Naive B cell (primary cell): ENCODE results near the gene EPGN. TPM values are rescaled to one million over a fixed set of nuclear protein-coding genes. Genes with fewer than 3 reads are reported as not detected.
A peak's percentile ranks its signal among the peaks of the same experiment; 100 is the strongest.
"Not testable (repeated sequence)": the region's sequence is repeated elsewhere in the genome, so short reads cannot be mapped to it uniquely, and the experiment has no call there.

Source experiments
- ATAC-seq, 2 donors: fragments of 150-1000 bp; cut with Tn5 transposase; 2 replicates each; pipeline ENCODE4 v1.10.0; 2021; ENCODE audit warnings: low read depth in 2 of 2, mild to moderate bottlenecking in 2 of 2, moderate library complexity in 2 of 2
- DNase-seq: peaks from one replicate; pipeline ENCODE4 v3.0.0; 2022
- H3K27ac Mint-ChIP-seq, 6 donors: one replicate each; pipeline ENCODE4 v1.8.0; 2020 to 2022; ENCODE audit warnings: mild to moderate bottlenecking in 6 of 6, mixed read lengths in 6 of 6, moderate library complexity in 5 of 6, inconsistent platforms in 2 of 6
- H3K27me3 Mint-ChIP-seq, 3 donors: one replicate each; pipeline ENCODE4 v1.8.0; 2021 to 2022; ENCODE audit warnings: mixed read lengths in 3 of 3, mild to moderate bottlenecking in 1 of 3
- H3K36me3 Mint-ChIP-seq, 2 donors: one replicate each; pipeline ENCODE4 v1.8.0; 2020 to 2022; ENCODE audit warnings: mixed read lengths in 2 of 2, inconsistent platforms in 1 of 2, mild to moderate bottlenecking in 1 of 2
- H3K4me1 Mint-ChIP-seq, 3 donors: one replicate each; pipeline ENCODE4 v1.8.0; 2020 to 2022; ENCODE audit warnings: mixed read lengths in 3 of 3, inconsistent platforms in 1 of 3, mild to moderate bottlenecking in 1 of 3, moderate library complexity in 1 of 3
- H3K4me3 Mint-ChIP-seq, 8 donors: one replicate each; pipeline ENCODE4 v1.8.0; 2020 to 2022; ENCODE audit warnings: mild to moderate bottlenecking in 8 of 8, mixed read lengths in 8 of 8, moderate library complexity in 8 of 8, inconsistent platforms in 2 of 8
- H3K9me3 Mint-ChIP-seq, 7 donors: one replicate each; pipeline ENCODE4 v1.8.0; 2020 to 2022; ENCODE audit warnings: mixed read lengths in 7 of 7, mild to moderate bottlenecking in 5 of 7, inconsistent platforms in 2 of 7, moderate library complexity in 1 of 7
- polyA plus RNA-seq, 6 donors: library from polyadenylated mRNA; unstranded; fragments of 300-500 nt; fragmentation: Illumina TruSeq; gene quantifications; one replicate each; pipeline ENCODE4 v1.2.3, GENCODE V29; 2021; ENCODE audit warnings: low read depth in 6 of 6

EPGN gene
- polyA plus RNA-seq, 6 donors from 2014 or later, result not detected

DNA sequence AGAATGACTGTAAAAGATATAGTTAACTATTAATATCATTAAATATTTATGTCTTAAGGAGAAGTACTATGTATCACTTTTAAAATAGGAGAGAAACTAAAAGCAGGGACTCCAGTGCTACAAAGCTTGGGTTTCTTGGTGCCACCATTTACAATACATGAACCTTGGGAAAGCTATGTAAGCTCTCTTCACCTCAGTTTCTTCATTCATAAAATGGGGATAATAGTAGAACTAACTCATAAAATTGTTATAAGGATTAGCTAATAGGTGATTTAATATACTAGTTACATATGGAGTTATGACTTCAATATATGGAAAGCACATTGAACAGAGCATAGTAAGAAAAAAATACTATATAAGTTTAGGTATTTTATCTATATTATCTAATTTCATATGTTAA lies 23.7 kb downstream of the EPGN start:
- no peaks in the 10 kb centered on the region for H3K36me3 Mint-ChIP-seq
- peaks cover 0 to 5% (median 0%) of the 10 kb centered on the region in 7 donors for H3K9me3 Mint-ChIP-seq
- no peak overlapping the region for H3K4me3 Mint-ChIP-seq
- peaks cover 0 to 8% (median 7%) of the 10 kb centered on the region in 3 donors for H3K4me1 Mint-ChIP-seq
- H3K27me3 Mint-ChIP-seq, result peaks cover 0 to 22% (median 16%) of the 10 kb centered on the region in 3 donors
- H3K27ac Mint-ChIP-seq, result no peak overlapping the region
- ATAC-seq (no peak), DNase-seq (no peak)

DNA sequence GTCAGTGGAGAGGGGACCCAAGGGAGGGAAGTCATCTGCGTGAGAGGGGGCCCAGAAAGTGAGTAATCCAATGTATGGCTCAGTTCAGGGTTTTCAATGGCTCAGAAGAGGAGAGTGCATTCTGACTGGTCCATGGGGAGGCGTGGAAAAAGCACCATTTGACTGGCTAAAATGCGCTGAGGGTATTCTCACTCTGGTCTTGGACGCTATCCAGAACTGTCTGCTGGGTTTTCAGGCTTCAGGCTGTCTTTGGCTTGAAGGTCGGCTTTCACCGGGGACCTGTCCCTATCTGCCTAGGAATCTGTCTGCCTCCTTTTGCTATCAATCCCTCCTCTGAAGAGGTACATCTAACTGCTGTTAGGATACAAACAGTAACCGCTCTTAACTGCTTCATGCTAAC lies 26.4 kb downstream of the EPGN start:
- Mint-ChIP-seq H3K27ac (no peak overlapping the region), H3K4me3 (no peak overlapping the region), H3K9me3 (peaks cover 0 to 1% (median 0%) of the 10 kb centered on the region in 7 donors), H3K36me3 (no peaks in the 10 kb centered on the region), H3K27me3 (peaks cover 0 to 7% (median 7%) of the 10 kb centered on the region in 3 donors), H3K4me1 (peaks cover 0 to 8% (median 7%) of the 10 kb centered on the region in 3 donors)
- ATAC-seq, result no peak
- DNase-seq, result no peak

- H3K9me3 Mint-ChIP-seq, result peaks cover 0 to 6% (median 5%) of the 10 kb centered on the region in 7 donors
- H3K27ac Mint-ChIP-seq, result no peak overlapping the region
- no peak overlapping the region for H3K4me3 Mint-ChIP-seq
- H3K36me3 Mint-ChIP-seq, result peaks cover 0 to 4% of the 10 kb centered on the region in 2 donors
- H3K4me1 Mint-ChIP-seq, result peaks cover 0 to 8% (median 7%) of the 10 kb centered on the region in 3 donors
- ATAC-seq, result peak in 1 of 2 donors; percentile 36
- peaks cover 0 to 7% (median 7%) of the 10 kb centered on the region in 3 donors for H3K27me3 Mint-ChIP-seq
- no peak for DNase-seq
Observed at GRCh38 chr4:74335341-74336021, 27.2 kb downstream of the EPGN start.

DNA sequence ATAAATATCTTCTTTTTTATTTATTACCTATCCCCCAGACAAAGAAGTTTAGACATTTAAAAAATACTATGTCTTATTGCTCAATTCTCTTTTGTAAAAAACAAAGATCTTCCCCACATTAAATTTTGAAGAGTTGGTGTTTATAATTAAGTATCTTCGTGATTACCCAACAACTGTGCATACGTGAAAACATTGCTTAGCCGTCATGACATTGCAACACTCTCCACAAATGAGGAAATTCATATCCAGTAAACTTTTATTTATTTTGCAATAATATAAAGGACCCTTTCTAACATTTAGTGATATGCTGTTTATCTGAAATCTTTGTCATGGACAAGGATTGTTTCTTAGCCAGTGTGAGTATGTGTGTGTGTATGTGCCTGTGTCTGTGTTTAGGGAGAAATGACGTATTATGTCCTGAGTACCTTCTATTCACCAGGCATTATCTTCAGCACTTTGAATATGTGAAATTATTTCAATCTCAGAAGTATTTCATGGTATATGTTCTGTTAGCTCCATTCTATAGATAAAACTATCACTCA lies 30.6 kb downstream of the EPGN start:
- Mint-ChIP-seq H3K27me3 (peaks cover 0 to 21% (median 7%) of the 10 kb centered on the region in 3 donors), H3K9me3 (peaks cover 3 to 38% (median 22%) of the 10 kb centered on the region in 7 donors), H3K4me3 (no peak overlapping the region), H3K4me1 (peaks cover 0 to 8% (median 7%) of the 10 kb centered on the region in 3 donors), H3K27ac (no peak overlapping the region), H3K36me3 (peaks cover 5 to 10% of the 10 kb centered on the region in 2 donors)
- DNase-seq (no peak), ATAC-seq (no peak)

- no peak for ATAC-seq
- H3K36me3 Mint-ChIP-seq, result peaks cover 5 to 10% of the 10 kb centered on the region in 2 donors
Observed at GRCh38 chr4:74339501-74339900, 31.2 kb downstream of the EPGN start.

GRCh38 chr4:74340421-74340820 lies 32.2 kb downstream of the EPGN start:
- not testable (repeated sequence) for H3K4me3 Mint-ChIP-seq, DNase-seq
- peaks cover 8 to 54% (median 37%) of the 10 kb centered on the region in 7 donors for H3K9me3 Mint-ChIP-seq

More at GRCh38 chr4:74339501-74339900, 31.2 kb downstream of the EPGN start:
- Mint-ChIP-seq H3K4me1 (peaks cover 0 to 8% (median 7%) of the 10 kb centered on the region in 3 donors), H3K27ac (no peak overlapping the region), H3K27me3 (peaks cover 0 to 15% (median 1%) of the 10 kb centered on the region in 3 donors), H3K9me3 (peaks cover 4 to 44% (median 28%) of the 10 kb centered on the region in 7 donors), H3K4me3 (no peak overlapping the region)
- no peak for DNase-seq

GRCh38 chr4:74344031-74344430 lies 35.8 kb downstream of the EPGN start:
- H3K4me1 Mint-ChIP-seq, result no peaks in the 10 kb centered on the region
- H3K36me3 Mint-ChIP-seq, result peaks cover 5 to 10% of the 10 kb centered on the region in 2 donors

More at GRCh38 chr4:74340421-74340820, 32.2 kb downstream of the EPGN start:
- H3K27ac Mint-ChIP-seq, H3K4me1 Mint-ChIP-seq, H3K36me3 Mint-ChIP-seq, ATAC-seq: not testable (repeated sequence)
- peaks cover 0 to 15% (median 0%) of the 10 kb centered on the region in 3 donors for H3K27me3 Mint-ChIP-seq

DNA sequence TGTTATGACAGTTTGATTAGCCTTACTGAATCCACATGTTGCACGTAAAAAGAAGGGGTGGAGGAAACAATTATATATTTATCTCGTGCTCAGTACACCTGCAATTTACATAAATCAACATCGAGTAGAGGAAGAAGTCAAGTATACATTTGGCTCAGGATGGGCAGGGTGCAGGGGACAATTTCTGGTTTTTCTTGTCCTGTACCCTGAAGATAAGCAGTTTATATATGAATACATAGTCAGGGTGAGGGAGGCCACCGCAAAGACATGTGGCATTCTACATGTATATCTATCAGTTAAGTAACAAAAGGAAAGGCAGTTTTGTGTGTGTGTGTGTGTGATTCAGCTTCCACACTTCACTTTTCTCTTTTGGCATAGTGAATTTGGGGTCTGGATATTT lies 45.6 kb downstream of the EPGN start:
- DNase-seq (no peak), ATAC-seq (no peak)
- Mint-ChIP-seq H3K36me3 (no peaks in the 10 kb centered on the region), H3K4me1 (no peaks in the 10 kb centered on the region), H3K27me3 (peaks cover 0 to 14% (median 0%) of the 10 kb centered on the region in 3 donors), H3K27ac (no peak overlapping the region), H3K9me3 (no peaks in the 10 kb centered on the region), H3K4me3 (no peak overlapping the region)

More at GRCh38 chr4:74344031-74344430, 35.8 kb downstream of the EPGN start:
- Mint-ChIP-seq H3K4me3 (no peak overlapping the region), H3K27me3 (peaks cover 0 to 15% (median 15%) of the 10 kb centered on the region in 3 donors), H3K9me3 (peaks cover 8 to 55% (median 37%) of the 10 kb centered on the region in 7 donors), H3K27ac (no peak overlapping the region)
- DNase-seq (no peak), ATAC-seq (no peak)

DNA sequence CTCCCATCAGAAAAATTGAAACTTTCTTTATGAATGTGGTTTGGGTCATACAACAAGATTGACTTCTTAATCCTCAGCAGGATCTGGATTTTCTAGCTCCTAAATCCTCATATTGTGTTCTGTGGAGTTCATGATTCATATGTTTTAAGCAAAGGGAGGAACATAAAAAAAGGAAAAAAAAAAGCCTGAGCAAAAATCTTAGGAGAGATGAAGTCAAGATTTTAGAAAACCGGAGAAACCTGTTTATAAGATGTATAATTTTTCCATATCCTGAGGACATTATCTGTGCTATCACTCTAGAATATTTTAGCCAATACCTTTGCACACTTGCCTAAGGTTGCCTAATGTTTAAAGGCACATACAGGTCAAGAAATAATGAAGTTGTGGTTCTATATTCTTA lies 49.7 kb downstream of the EPGN start:
- no peak for DNase-seq

GRCh38 chr4:74361671-74362070 lies 53.4 kb downstream of the EPGN start:
- no peak overlapping the region for H3K27ac Mint-ChIP-seq
- no peak for ATAC-seq

More for the DNA sequence above, 49.7 kb downstream of the EPGN start:
- H3K9me3 Mint-ChIP-seq, result peaks cover 0 to 2% (median 0%) of the 10 kb centered on the region in 7 donors
- H3K4me1 Mint-ChIP-seq, result no peaks in the 10 kb centered on the region
- no peak for ATAC-seq
- no peaks in the 10 kb centered on the region for H3K36me3 Mint-ChIP-seq
- no peak overlapping the region for H3K27ac Mint-ChIP-seq
- H3K4me3 Mint-ChIP-seq, result no peak overlapping the region
- peaks cover 6 to 22% (median 6%) of the 10 kb centered on the region in 3 donors for H3K27me3 Mint-ChIP-seq

GRCh38 chr4:74362347-74362746 lies 54.1 kb downstream of the EPGN start:
- Mint-ChIP-seq H3K27ac (no peak overlapping the region), H3K4me1 (peaks cover 14 to 22% (median 19%) of the 10 kb centered on the region in 3 donors), H3K9me3 (peaks cover 0 to 2% (median 0%) of the 10 kb centered on the region in 7 donors), H3K4me3 (no peak overlapping the region), H3K27me3 (peaks cover 34 to 43% (median 41%) of the 10 kb centered on the region in 3 donors), H3K36me3 (no peaks in the 10 kb centered on the region)
- no peak for ATAC-seq
- DNase-seq, result no peak

More at GRCh38 chr4:74361671-74362070, 53.4 kb downstream of the EPGN start:
- Mint-ChIP-seq H3K4me1 (peaks cover 14 to 22% (median 19%) of the 10 kb centered on the region in 3 donors), H3K36me3 (no peaks in the 10 kb centered on the region), H3K9me3 (peaks cover 0 to 2% (median 0%) of the 10 kb centered on the region in 7 donors), H3K4me3 (no peak overlapping the region), H3K27me3 (peaks cover 32 to 37% (median 35%) of the 10 kb centered on the region in 3 donors)
- no peak for DNase-seq

DNA sequence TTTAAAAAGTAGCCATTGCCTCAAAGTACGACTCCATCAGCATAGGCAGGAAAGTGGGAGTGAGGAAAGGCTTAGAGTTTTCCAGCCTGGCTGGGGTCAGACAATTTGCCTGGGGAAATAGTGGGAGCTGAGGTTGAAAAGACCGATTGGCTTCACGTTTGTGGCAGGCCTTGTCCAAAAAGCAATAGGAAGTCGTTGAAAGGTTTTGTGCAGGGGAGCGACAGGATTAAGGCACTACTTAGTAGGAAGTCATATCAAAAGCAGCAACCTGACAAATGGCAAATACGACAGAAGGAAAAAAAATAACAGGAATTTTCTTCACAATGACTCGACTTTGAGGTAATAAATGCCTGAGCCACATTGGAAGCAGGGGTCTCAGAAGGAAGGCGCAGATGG lies 56.0 kb downstream of the EPGN start:
- H3K9me3 Mint-ChIP-seq, result peaks cover 0 to 2% (median 0%) of the 10 kb centered on the region in 7 donors
- H3K4me3 Mint-ChIP-seq, result peak overlapping the region in 7 of 8 donors; percentile 61 to 88 (median 80)
- H3K4me1 Mint-ChIP-seq, result peaks cover 14 to 22% (median 19%) of the 10 kb centered on the region in 3 donors
- peaks cover 37 to 49% (median 48%) of the 10 kb centered on the region in 3 donors for H3K27me3 Mint-ChIP-seq
- H3K36me3 Mint-ChIP-seq, result no peaks in the 10 kb centered on the region
- peak; percentile 17 to 19 for ATAC-seq
- H3K27ac Mint-ChIP-seq, result peak overlapping the region in 2 of 6 donors; percentile 47 to 84
- DNase-seq, result no peak

DNA sequence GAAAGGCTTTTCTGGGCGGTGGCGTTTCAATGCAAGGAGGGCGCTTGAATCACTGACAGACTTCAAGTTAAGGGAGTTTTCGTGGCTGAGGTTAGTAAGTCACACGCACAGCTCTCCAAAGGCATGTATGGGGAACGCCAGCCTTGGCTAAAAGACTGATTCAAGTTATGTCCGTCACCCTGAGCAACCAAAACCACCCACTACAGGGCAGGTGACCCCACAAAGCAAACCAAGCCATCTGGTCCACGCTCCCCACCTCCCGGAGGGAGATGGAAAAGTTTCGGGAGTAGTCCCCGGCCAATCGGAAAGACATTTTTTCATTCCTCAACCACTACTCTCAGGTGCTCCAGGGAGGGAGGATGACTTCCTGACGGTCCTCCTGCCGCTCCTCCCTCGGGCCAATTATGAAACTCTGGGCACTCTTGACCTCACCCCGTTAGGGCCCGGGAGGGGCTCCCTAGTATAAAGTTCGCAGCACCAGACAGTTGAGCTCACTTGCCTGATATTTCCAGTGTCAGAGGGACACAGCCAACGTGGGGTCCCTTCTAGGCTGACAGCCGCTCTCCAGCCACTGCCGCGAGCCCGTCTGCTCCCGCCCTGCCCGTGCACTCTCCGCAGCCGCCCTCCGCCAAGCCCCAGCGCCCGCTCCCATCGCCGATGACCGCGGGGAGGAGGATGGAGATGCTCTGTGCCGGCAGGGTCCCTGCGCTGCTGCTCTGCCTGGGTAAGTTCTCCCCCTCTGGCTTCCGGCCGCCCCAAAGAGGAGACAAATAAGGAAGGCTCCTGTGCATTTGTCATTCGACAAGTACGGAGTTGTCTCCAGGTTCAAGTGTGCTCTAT lies 56.6 kb downstream of the EPGN start, which contains the start of gene EREG:
EREG (plus strand) TSS at position 494 of the 840 bp plus-strand sequence; CDS start at position 658, 164 bp downstream.
- DNase-seq (peak; percentile 7), ATAC-seq (peak; percentile 74 to 75)
- Mint-ChIP-seq H3K27me3 (peaks cover 38 to 49% (median 48%) of the 10 kb centered on the region in 3 donors), H3K36me3 (no peaks in the 10 kb centered on the region), H3K27ac (peak within 1 kb of the TSS in 3 of 6 donors; percentile 47 to 84 (median 75)), H3K9me3 (peaks cover 0 to 2% (median 0%) of the 10 kb centered on the region in 7 donors), H3K4me1 (peaks cover 14 to 22% (median 19%) of the 10 kb centered on the region in 3 donors), H3K4me3 (peak within 1 kb of the TSS; percentile 61 to 88 (median 80))
